Smooth muscle cell (in vitro differentiated cells): ENCODE measurements around the gene SEMA5A. TPM values are rescaled to one million over a fixed set of nuclear protein-coding genes. Genes with fewer than 3 reads are reported as not detected.

Experiments used
- DNase-seq: peaks from one replicate; lab custom pipeline; 2025; ENCODE audit not compliant: unreplicated experiment; lab: John Stamatoyannopoulos, UW
- H2AFZ ChIP-seq: fragments of 200-600 bp; sonication (generic); 2 replicates; pipeline ENCODE4 v1.6.0; 2016; ENCODE audit warnings: antibody characterized with exemption, low read depth, mild to moderate bottlenecking
- H3F3A ChIP-seq: fragments of 200-600 bp; sonication (generic); 2 replicates; pipeline ENCODE4 v1.6.0; 2017; ENCODE audit warnings: antibody characterized with exemption, low read depth
- H3K27ac ChIP-seq: fragments of 200-600 bp; sonication (generic); 2 replicates; pipeline ENCODE4 v1.5.1; 2016; ENCODE audit warnings: low read depth, mild to moderate bottlenecking
- H3K27me3 ChIP-seq: fragments of 200-600 bp; sonication (generic); 2 replicates; pipeline ENCODE4 v1.6.1; 2016; ENCODE audit warnings: low read depth, mild to moderate bottlenecking
- H3K36me3 ChIP-seq: fragments of 200-600 bp; sonication (generic); 2 replicates; pipeline ENCODE4 v1.5.1; 2016; ENCODE audit warnings: low read depth
- H3K4me1 ChIP-seq: fragments of 200-600 bp; sonication (generic); 2 replicates; pipeline ENCODE4 v1.5.1; 2016; ENCODE audit warnings: low read depth
- H3K4me2 ChIP-seq: fragments of 200-600 bp; sonication (generic); 2 replicates; pipeline ENCODE4 v1.6.0; 2016; ENCODE audit warnings: mild to moderate bottlenecking
- H3K4me3 ChIP-seq: fragments of 200-600 bp; sonication (generic); 2 replicates; pipeline ENCODE4 v1.5.1; 2016; ENCODE audit warnings: mild to moderate bottlenecking
- H3K79me2 ChIP-seq: fragments of 200-600 bp; sonication (generic); 2 replicates; pipeline ENCODE4 v1.6.0; 2016; ENCODE audit warnings: low read depth, mild to moderate bottlenecking
- H3K9ac ChIP-seq: fragments of 200-600 bp; sonication (generic); 2 replicates; pipeline ENCODE4 v1.6.0; 2016; ENCODE audit warnings: low read depth
- H3K9me3 ChIP-seq: fragments of 200-600 bp; sonication (generic); replicated peaks from 2 replicates; pipeline ENCODE4 v1.5.1; 2016; ENCODE audit warnings: low read depth
- H4K20me1 ChIP-seq: fragments of 200-600 bp; sonication (generic); 2 replicates; pipeline ENCODE4 v1.6.0; 2016; ENCODE audit warnings: low read depth
- CTCF ChIP-seq: fragments of 200-600 bp; sonication (generic); IDR thresholded peaks from 2 replicates; pipeline ENCODE4 v1.5.1; 2017; ENCODE audit warnings: borderline replicate concordance, mild to moderate bottlenecking, antibody characterized with exemption; ENCODE audit not compliant: insufficient read depth, poor library complexity, severe bottlenecking
- WGBS: methylation state at CpG from one replicate; pipeline ENCODE4 v1.1.7; 2016; ENCODE audit warnings: low lambda C conversion rate; 5-methylcytosine and 5-hydroxymethylcytosine counted together
- polyA plus RNA-seq: library from polyadenylated mRNA; unstranded; fragments of >200 nt; fragmentation: Nextera tagmentation; extraction: Ambion mirVana; gene quantifications from 2 replicates; pipeline ENCODE4 v1.2.1, GENCODE V29; 2016
- total RNA-seq: library from RNA; depleted of rRNA; stranded (reverse); fragments of >200 nt; gene quantifications from 2 replicates; pipeline ENCODE4 v1.2.3, GENCODE V29; 2014

SEMA5A gene
- total and polyA plus RNA-seq, 2 experiments from 2014 or later, result 21.6 to 65.1 TPM

- H4K20me1 ChIP-seq, result peaks cover 13% of the 10 kb centered on the region
- H3K4me2 ChIP-seq, result no peak overlapping the region
- no peak for TF ChIP-seq CTCF
- no peak overlapping the region for H3K9ac ChIP-seq
- H3K27me3 ChIP-seq, result no peaks in the 10 kb centered on the region
- 79% methylated on average over 4 of the region's 4 CpGs for WGBS
- H2AFZ ChIP-seq, result no peak overlapping the region
- H3K79me2 ChIP-seq, result peaks cover 28% of the 10 kb centered on the region
- no peaks in the 10 kb centered on the region for H3K4me1 ChIP-seq
- no peak overlapping the region for H3K27ac ChIP-seq
- H3K9me3 ChIP-seq, result no peaks in the 10 kb centered on the region
- H3F3A ChIP-seq, result peaks cover 5% of the 10 kb centered on the region
- no peak for DNase-seq
- peaks cover 14% of the 10 kb centered on the region for H3K36me3 ChIP-seq
- no peak overlapping the region for H3K4me3 ChIP-seq
Observed at GRCh38 chr5:9551567-9552537, 6.0 kb upstream of the SEMA5A start.

GRCh38 chr5:9549941-9550340 is 4.1 kb upstream of the SEMA5A start:
- H4K20me1 ChIP-seq, result peaks cover 15% of the 10 kb centered on the region
- 80% methylated on average over 5 of the region's 5 CpGs for WGBS
- no peak overlapping the region for H3K9ac ChIP-seq
- H3K27ac ChIP-seq, result peak overlapping the region; percentile 14
- H3K4me2 ChIP-seq, result no peak overlapping the region
- no peak for TF ChIP-seq CTCF
- no peak overlapping the region for H3K4me3 ChIP-seq
- H3K79me2 ChIP-seq, result peaks cover 45% of the 10 kb centered on the region
- peaks cover 14% of the 10 kb centered on the region for H3K36me3 ChIP-seq
- H2AFZ ChIP-seq, result no peak overlapping the region
- H3F3A ChIP-seq, result peaks cover 5% of the 10 kb centered on the region
- H3K9me3 ChIP-seq, result no peaks in the 10 kb centered on the region
- DNase-seq, result no peak
- H3K4me1 ChIP-seq, result no peaks in the 10 kb centered on the region
- H3K27me3 ChIP-seq, result no peaks in the 10 kb centered on the region

GRCh38 chr5:9547122-9547947 is 1.5 kb upstream of the SEMA5A start:
- H3K9ac ChIP-seq, result peak overlapping the region; percentile 94
- WGBS, result 37% methylated on average over 18 of the region's 18 CpGs
- H3K4me3 ChIP-seq, result peak overlapping the region; percentile 96
- peaks cover 11% of the 10 kb centered on the region for H3F3A ChIP-seq
- no peaks in the 10 kb centered on the region for H3K9me3 ChIP-seq
- H4K20me1 ChIP-seq, result peaks cover 38% of the 10 kb centered on the region
- peaks cover 14% of the 10 kb centered on the region for H3K36me3 ChIP-seq
- peaks cover 13% of the 10 kb centered on the region for H3K4me1 ChIP-seq
- no peak for TF ChIP-seq CTCF
- no peaks in the 10 kb centered on the region for H3K27me3 ChIP-seq
- peak overlapping the region; percentile 92 for H3K4me2 ChIP-seq
- peak overlapping the region; percentile 92 for H3K27ac ChIP-seq
- H3K79me2 ChIP-seq, result peaks cover 69% of the 10 kb centered on the region
- peak; percentile 4 for DNase-seq
- H2AFZ ChIP-seq, result no peak overlapping the region
